ENCODE measurements around the gene XPR1.

- TF ChIP-seq POLR2AphosphoS5 (IDR thresholded peaks at IDR 0.05) (no peak), CTCF (IDR thresholded peaks at IDR 0.05) (no peak), POLR2A (IDR thresholded peaks at IDR 0.05) (no peak)
Observed at GRCh38 chr1:180837020-180837419, 205.2 kb downstream of the XPR1 start.

All from gastroesophageal sphincter (tissue), 3 donors.